WTC11 (cell line): ENCODE data around the gene GHRL. TPM values are rescaled to one million over a fixed set of nuclear protein-coding genes. Genes with fewer than 3 reads are reported as not detected.

Source experiments
- ATAC-seq: fragments of 200-7000 bp; cut with Tn5 transposase; 2 replicates; pipeline ENCODE4 v1.10.0; 2021; ENCODE audit warnings: mild to moderate bottlenecking, moderate library complexity
- CTCF ChIA-PET: fragments of 300-600 bp; sonication (Branson Sonifier 250); formaldehyde crosslinking; loops from one replicate; lab custom pipeline; 2021; ENCODE audit warnings: antibody characterized with exemption; lab: Charles Lee
- POLR2A ChIA-PET: fragments of 350-600 bp; sonication (Branson Sonifier 250); formaldehyde crosslinking; loops from one replicate; lab custom pipeline; 2021; ENCODE audit warnings: antibody characterized with exemption; lab: Charles Lee
- DNase-seq: peaks from one replicate; pipeline ENCODE4 v3.0.0; 2021; ENCODE audit warnings: low spot score
- H3K27ac Mint-ChIP-seq: 2 replicates; pipeline ENCODE4 v1.8.0; 2021; ENCODE audit warnings: mixed read lengths
- H3K27me3 Mint-ChIP-seq: 2 replicates; pipeline ENCODE4 v1.8.0; 2021; ENCODE audit warnings: low read depth, mild to moderate bottlenecking, moderate library complexity, mixed read lengths
- H3K36me3 Mint-ChIP-seq: 2 replicates; pipeline ENCODE4 v1.8.0; 2021; ENCODE audit warnings: mixed read lengths
- H3K4me1 Mint-ChIP-seq: 2 replicates; pipeline ENCODE4 v1.8.0; 2022; ENCODE audit warnings: mixed read lengths
- H3K4me3 Mint-ChIP-seq: 2 replicates; pipeline ENCODE4 v1.8.0; 2021; ENCODE audit warnings: mild to moderate bottlenecking, moderate library complexity, mixed read lengths
- H3K9me3 Mint-ChIP-seq: 2 replicates; pipeline ENCODE4 v1.8.0; 2021; ENCODE audit warnings: mixed read lengths
- E2F4 ChIP-seq: sonication (generic); formaldehyde crosslinking; IDR thresholded peaks from 2 replicates; pipeline ENCODE4 v1.8.1; 2022; ENCODE audit warnings: low read depth, mild to moderate bottlenecking, moderate library complexity, missing genetic modification reagents, borderline replicate concordance
- ERG ChIP-seq: fragments of 250-450 bp; sonication (Bioruptor Pico); IDR thresholded peaks from 2 replicates; pipeline ENCODE4 v1.8.0; 2021; ENCODE audit warnings: mild to moderate bottlenecking
- ETV6 ChIP-seq: sonication (generic); formaldehyde crosslinking; IDR thresholded peaks from 2 replicates; pipeline ENCODE4 v1.8.1; 2022; ENCODE audit warnings: mild to moderate bottlenecking, missing genetic modification reagents
- JAZF1 ChIP-seq: fragments of 250-450 bp; sonication (Bioruptor Pico); IDR thresholded peaks from 2 replicates; pipeline ENCODE4 v1.9.0; 2021; ENCODE audit warnings: moderate library complexity, mild to moderate bottlenecking, inconsistent platforms
- NFE2L1 ChIP-seq: sonication (generic); formaldehyde crosslinking; IDR thresholded peaks from 2 replicates; pipeline ENCODE4 v1.8.1; 2023; ENCODE audit warnings: missing genetic modification reagents
- NFYB ChIP-seq: sonication (generic); formaldehyde crosslinking; conservative IDR thresholded peaks from 2 replicates; pipeline ENCODE4 v1.8.0; 2022; ENCODE audit warnings: low read depth, missing genetic modification reagents
- NR2C2 ChIP-seq: sonication (generic); formaldehyde crosslinking; IDR thresholded peaks from 2 replicates; pipeline ENCODE4 v1.8.0; 2022; ENCODE audit warnings: mild to moderate bottlenecking, missing genetic modification reagents
- NR3C1 ChIP-seq: sonication (generic); formaldehyde crosslinking; conservative IDR thresholded peaks from 2 replicates; pipeline ENCODE4 v1.8.1; 2023; ENCODE audit warnings: low read depth, mild to moderate bottlenecking, missing genetic modification reagents
- SMAD3 ChIP-seq: sonication (generic); formaldehyde crosslinking; IDR thresholded peaks from 2 replicates; pipeline ENCODE4 v1.8.0; 2022; ENCODE audit warnings: missing genetic modification reagents, mild to moderate bottlenecking, borderline replicate concordance
- TCF7 ChIP-seq: sonication (generic); formaldehyde crosslinking; IDR thresholded peaks from 2 replicates; pipeline ENCODE4 v1.8.0; 2022; ENCODE audit warnings: mild to moderate bottlenecking, low read depth, missing genetic modification reagents, moderate library complexity
- ZMAT4 ChIP-seq: fragments of 250-450 bp; sonication (Bioruptor Pico); IDR thresholded peaks from 2 replicates; pipeline ENCODE4 v1.9.0; 2021; ENCODE audit warnings: mild to moderate bottlenecking
- ZNF263 ChIP-seq: sonication (generic); formaldehyde crosslinking; IDR thresholded peaks from 2 replicates; pipeline ENCODE4 v1.8.1; 2022; ENCODE audit warnings: low read depth, mild to moderate bottlenecking, moderate library complexity, missing genetic modification reagents
- ZNF416 ChIP-seq: fragments of 250-450 bp; sonication (Bioruptor Pico); IDR thresholded peaks from 2 replicates; pipeline ENCODE4 v1.9.0; 2021; ENCODE audit warnings: mild to moderate bottlenecking, inconsistent platforms
- ZNF532 ChIP-seq: fragments of 250-450 bp; sonication (Bioruptor Pico); IDR thresholded peaks from 2 replicates; pipeline ENCODE4 v1.9.0; 2021; ENCODE audit warnings: mild to moderate bottlenecking, borderline replicate concordance
- total RNA-seq: library from RNA; stranded (reverse); gene quantifications from 3 replicates; pipeline ENCODE4 v1.2.3, GENCODE V29; 2021
- TF ChIP-seq, protein P1 (sequence below): sonication (generic); formaldehyde crosslinking; IDR thresholded peaks from 2 replicates; pipeline ENCODE4 v1.8.1; 2022; ENCODE audit warnings: missing genetic modification reagents, borderline replicate concordance
- TF ChIP-seq, protein P2 (sequence below): sonication (generic); formaldehyde crosslinking; conservative IDR thresholded peaks from 2 replicates; pipeline ENCODE4 v1.8.1; 2023; ENCODE audit warnings: mild to moderate bottlenecking, low read depth, missing genetic modification reagents, moderate library complexity

Gene GHRL
- total RNA-seq, 1 experiment from 2014 or later = 0.35 TPM

DNA sequence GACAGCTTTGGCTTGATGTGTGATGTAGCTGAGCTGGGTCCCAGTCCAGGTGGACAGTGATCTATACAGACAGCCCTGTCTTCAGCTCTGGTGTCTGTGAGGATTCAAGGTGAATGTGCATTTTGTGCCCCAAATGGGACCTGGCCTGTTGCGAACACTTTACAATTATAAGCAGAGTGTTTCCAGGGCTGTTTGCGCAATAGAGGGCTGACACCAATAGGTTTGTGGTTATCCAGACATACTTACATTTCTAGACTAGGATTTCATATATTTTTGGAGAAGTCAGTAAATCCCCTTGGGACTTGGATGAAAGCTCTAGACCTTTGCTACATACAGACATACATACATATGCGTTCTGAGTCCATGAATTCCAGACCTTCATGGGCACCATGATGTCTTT is 48.7 kb downstream of the GHRL start:
- no peak overlapping the region for H3K27ac Mint-ChIP-seq
- no peak for TF ChIP-seq NFE2L1
- no peak for TF ChIP-seq SMAD3
- no peak for TF ChIP-seq NR3C1
- TF ChIP-seq ZMAT4 (CRISPR knock-in tag) = no peak
- no peak for TF ChIP-seq E2F4 (CRISPR knock-in tag)
- no peak for TF ChIP-seq TCF7 (CRISPR knock-in tag)
- no peak for TF ChIP-seq ZNF416 (CRISPR knock-in tag)
- no peak for TF ChIP-seq ZNF532 (CRISPR knock-in tag)
- TF ChIP-seq ETV6 = no peak
- TF ChIP-seq ZNF263 = no peak
- TF ChIP-seq, protein P1, sequence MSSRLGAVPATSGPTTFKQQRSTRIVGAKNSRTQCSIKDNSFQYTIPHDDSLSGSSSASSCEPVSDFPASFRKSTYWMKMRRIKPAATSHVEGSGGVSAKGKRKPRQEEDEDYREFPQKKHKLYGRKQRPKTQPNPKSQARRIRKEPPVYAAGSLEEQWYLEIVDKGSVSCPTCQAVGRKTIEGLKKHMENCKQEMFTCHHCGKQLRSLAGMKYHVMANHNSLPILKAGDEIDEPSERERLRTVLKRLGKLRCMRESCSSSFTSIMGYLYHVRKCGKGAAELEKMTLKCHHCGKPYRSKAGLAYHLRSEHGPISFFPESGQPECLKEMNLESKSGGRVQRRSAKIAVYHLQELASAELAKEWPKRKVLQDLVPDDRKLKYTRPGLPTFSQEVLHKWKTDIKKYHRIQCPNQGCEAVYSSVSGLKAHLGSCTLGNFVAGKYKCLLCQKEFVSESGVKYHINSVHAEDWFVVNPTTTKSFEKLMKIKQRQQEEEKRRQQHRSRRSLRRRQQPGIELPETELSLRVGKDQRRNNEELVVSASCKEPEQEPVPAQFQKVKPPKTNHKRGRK = no peak
- TF ChIP-seq NFYB = no peak
- TF ChIP-seq JAZF1 (CRISPR knock-in tag) = no peak
- TF ChIP-seq, protein P2, sequence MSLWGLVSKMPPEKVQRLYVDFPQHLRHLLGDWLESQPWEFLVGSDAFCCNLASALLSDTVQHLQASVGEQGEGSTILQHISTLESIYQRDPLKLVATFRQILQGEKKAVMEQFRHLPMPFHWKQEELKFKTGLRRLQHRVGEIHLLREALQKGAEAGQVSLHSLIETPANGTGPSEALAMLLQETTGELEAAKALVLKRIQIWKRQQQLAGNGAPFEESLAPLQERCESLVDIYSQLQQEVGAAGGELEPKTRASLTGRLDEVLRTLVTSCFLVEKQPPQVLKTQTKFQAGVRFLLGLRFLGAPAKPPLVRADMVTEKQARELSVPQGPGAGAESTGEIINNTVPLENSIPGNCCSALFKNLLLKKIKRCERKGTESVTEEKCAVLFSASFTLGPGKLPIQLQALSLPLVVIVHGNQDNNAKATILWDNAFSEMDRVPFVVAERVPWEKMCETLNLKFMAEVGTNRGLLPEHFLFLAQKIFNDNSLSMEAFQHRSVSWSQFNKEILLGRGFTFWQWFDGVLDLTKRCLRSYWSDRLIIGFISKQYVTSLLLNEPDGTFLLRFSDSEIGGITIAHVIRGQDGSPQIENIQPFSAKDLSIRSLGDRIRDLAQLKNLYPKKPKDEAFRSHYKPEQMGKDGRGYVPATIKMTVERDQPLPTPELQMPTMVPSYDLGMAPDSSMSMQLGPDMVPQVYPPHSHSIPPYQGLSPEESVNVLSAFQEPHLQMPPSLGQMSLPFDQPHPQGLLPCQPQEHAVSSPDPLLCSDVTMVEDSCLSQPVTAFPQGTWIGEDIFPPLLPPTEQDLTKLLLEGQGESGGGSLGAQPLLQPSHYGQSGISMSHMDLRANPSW = no peak
- TF ChIP-seq ERG (CRISPR knock-in tag) = no peak
- no peak for TF ChIP-seq NR2C2 (CRISPR knock-in tag)
- TF ChIP-seq, all 79 proteins: peak for 0
- ATAC-seq (no peak), DNase-seq (no peak)
- ChIA-PET CTCF (no interaction called here), POLR2A (no interaction called here)
- peaks cover 27% of the 10 kb centered on the region for H3K36me3 Mint-ChIP-seq
- H3K4me1 Mint-ChIP-seq = peaks cover 9% of the 10 kb centered on the region
- peaks cover 32% of the 10 kb centered on the region for H3K9me3 Mint-ChIP-seq
- peaks cover 30% of the 10 kb centered on the region for H3K27me3 Mint-ChIP-seq
- H3K4me3 Mint-ChIP-seq = no peak overlapping the region
